AG09309 (cell line): Measurements from ENCODE around the gene B4GALT2.

Experiments used
- DNase-seq: peaks from one replicate; pipeline ENCODE4 v3.0.0-alpha.2; 2010; ENCODE audit warnings: low read depth
- H3K4me3 ChIP-seq: 2 replicates; pipeline ENCODE4 v1.5.1; 2011; ENCODE audit warnings: mild to moderate bottlenecking, low read depth, low read length, moderate library complexity; ENCODE audit not compliant: control insufficient read depth
- TF ChIP-seq, protein P1 (sequence below): IDR thresholded peaks from 2 replicates; pipeline ENCODE4 v1.5.1; 2011; ENCODE audit warnings: mild to moderate bottlenecking, low read depth, low read length, inconsistent platforms; ENCODE audit not compliant: insufficient read depth, control insufficient read depth; ENCODE audit errors: missing control alignments

Gene B4GALT2

DNA sequence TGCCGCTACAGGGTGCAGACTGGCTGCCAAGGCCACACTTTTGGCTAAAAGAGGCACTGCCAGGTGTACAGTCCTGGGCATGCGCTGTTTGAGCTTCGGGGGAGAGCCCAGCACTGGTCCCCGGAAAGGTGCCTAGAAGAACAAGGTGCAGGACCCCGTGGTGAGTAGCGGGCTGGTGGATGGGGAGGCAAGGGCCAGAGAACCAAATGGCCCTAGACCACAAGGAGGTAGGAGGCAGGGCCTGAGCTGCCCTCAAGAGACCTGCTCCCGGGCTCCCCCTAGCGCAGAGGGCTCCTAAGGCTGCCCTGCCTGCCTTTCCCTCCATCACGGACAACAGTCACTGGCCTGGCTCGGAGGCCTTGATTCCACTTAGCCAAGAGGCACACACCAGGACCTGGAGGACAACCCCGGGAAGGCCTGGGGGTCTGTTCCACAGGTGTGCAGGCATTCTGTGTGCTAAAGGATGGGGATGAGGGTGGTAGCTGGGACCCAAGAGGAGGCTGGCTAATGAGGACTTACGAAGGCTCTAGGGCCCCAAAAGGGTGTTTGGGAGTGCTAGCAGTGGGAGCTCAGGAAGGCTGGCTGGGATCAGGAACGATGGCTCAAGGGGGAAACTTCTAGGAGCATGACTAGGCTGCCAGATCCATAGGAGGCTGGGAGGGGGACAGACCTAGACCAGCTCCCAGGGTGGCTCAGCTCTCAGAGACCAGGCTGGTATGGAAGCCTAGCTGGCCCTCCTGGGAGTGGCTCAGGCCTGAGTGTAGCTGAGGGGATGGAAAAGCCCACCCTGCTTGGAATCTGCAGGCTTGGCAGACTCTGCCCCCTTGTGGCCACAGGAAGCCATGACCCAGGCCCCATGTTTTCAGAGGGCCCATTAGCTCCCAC, 44.7 kb upstream of the B4GALT2 start:
- H3K4me3 ChIP-seq = no peak overlapping the region
- TF ChIP-seq, protein P1, sequence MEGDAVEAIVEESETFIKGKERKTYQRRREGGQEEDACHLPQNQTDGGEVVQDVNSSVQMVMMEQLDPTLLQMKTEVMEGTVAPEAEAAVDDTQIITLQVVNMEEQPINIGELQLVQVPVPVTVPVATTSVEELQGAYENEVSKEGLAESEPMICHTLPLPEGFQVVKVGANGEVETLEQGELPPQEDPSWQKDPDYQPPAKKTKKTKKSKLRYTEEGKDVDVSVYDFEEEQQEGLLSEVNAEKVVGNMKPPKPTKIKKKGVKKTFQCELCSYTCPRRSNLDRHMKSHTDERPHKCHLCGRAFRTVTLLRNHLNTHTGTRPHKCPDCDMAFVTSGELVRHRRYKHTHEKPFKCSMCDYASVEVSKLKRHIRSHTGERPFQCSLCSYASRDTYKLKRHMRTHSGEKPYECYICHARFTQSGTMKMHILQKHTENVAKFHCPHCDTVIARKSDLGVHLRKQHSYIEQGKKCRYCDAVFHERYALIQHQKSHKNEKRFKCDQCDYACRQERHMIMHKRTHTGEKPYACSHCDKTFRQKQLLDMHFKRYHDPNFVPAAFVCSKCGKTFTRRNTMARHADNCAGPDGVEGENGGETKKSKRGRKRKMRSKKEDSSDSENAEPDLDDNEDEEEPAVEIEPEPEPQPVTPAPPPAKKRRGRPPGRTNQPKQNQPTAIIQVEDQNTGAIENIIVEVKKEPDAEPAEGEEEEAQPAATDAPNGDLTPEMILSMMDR = peak; percentile 97

DNA sequence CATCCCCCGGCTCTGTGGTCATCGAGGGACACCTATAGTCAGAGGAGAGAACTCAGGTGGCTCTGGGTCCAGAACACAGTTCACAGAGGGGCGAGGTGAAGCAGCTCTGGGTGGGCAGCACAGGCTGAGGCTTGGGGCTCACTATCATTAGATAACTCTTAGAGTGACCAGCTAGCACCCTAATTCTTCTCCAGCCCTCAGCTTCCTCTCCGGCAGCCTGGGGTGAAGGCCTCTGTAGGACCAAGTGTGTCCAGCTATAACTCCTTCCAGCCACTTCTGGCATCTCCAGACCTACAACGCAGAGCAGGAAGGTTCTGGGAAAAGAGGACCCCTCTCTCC, 44.1 kb upstream of the B4GALT2 start:
- DNase-seq = no peak
- H3K4me3 ChIP-seq = no peak overlapping the region
- TF ChIP-seq, protein P1 = no peak

More for the DNA sequence above, 44.7 kb upstream of the B4GALT2 start:
- DNase-seq = no peak

DNA sequence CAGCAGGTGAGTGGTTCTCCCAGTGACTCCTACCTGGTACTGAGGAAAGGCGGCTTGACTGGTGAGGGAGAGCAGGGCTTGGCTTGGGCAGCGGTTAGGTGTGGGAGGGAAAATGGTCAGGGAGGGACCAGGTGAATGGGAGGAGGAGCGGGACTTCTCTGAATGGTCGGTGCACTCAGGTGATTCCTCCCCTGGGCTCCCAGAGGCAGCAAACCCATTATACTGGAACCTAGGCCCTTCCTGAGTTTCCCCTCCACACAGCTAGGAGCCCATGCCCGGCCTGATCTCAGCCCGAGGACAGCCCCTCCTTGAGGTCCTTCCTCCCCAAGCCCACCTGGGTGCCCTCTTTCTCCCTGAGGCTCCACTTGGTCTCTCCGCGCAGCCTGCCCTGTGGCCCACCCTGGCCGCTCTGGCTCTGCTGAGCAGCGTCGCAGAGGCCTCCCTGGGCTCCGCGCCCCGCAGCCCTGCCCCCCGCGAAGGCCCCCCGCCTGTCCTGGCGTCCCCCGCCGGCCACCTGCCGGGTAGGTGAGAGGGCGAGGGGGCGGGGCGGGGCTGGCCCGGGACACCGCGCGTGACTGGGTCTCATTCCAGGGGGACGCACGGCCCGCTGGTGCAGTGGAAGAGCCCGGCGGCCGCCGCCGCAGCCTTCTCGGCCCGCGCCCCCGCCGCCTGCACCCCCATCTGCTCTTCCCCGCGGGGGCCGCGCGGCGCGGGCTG, 43.1 kb upstream of the B4GALT2 start:
- H3K4me3 ChIP-seq = peak overlapping the region; percentile 14
- TF ChIP-seq, protein P1 = no peak
- DNase-seq = no peak

DNA sequence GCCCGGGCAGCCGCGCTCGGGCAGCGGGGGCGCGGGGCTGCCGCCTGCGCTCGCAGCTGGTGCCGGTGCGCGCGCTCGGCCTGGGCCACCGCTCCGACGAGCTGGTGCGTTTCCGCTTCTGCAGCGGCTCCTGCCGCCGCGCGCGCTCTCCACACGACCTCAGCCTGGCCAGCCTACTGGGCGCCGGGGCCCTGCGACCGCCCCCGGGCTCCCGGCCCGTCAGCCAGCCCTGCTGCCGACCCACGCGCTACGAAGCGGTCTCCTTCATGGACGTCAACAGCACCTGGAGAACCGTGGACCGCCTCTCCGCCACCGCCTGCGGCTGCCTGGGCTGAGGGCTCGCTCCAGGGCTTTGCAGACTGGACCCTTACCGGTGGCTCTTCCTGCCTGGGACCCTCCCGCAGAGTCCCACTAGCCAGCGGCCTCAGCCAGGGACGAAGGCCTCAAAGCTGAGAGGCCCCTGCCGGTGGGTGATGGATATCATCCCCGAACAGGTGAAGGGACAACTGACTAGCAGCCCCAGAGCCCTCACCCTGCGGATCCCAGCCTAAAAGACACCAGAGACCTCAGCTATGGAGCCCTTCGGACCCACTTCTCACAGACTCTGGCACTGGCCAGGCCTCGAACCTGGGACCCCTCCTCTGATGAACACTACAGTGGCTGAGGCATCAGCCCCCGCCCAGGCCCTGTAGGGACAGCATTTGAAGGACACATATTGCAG, 42.4 kb upstream of the B4GALT2 start:
- no peak overlapping the region for H3K4me3 ChIP-seq
- TF ChIP-seq, protein P1 = peak; percentile 10
- no peak for DNase-seq

DNA sequence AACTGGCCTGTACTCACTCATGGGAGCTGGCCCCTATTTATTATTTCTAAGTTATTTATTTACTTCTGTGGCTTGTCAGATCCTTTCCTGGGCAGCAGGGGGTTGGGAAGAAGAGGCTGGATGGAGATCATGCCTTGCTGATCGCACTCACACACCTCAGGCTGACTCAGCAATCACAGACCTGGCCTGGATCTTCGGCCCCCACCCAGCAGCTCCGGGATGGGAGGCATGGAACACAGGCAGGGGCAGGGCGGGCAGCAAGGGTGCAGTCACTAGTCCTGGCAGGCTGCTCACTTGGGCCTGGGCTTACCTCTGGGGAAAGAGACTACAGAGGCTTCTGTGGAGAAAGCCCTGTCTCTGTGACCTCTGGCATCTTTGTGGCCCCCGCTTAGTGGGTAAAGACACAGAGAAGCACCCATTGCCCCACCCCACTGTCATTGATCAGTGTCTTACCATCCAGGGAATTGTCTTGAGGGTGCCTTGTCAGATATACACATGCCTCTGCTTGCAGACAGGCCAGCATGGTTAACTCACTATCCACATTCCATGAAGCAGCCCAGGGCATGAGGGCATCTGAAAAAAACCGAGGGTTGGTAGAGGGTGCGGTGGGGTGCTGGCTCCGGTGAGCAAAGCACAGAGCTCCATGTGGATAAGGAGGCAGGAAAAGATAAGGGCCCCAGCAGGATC, 41.7 kb upstream of the B4GALT2 start:
- TF ChIP-seq, protein P1 = no peak

DNA sequence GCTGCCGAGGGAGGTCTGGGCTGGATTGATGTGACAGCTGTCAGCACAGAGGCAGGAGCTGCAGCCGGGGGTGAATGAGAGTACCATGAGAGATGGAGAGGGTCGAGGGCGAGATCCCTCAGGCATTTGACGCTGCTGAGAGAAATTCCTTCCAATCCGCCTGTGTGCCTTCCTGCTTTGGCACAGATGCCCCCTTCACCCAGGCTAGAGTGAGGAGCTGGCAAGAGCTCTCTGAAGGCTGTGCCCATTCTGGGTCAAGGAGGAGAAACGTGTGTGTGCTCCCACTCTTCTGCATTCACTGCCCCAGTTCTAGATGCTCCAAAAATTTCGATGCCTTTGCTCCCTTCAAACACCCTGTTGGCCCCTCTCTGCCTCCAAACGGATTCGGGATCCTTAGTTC, 40.6 kb upstream of the B4GALT2 start:
- DNase-seq = no peak
- TF ChIP-seq, protein P1 = no peak

More for the DNA sequence above, 41.7 kb upstream of the B4GALT2 start:
- H3K4me3 ChIP-seq = no peak overlapping the region
- no peak for DNase-seq

More for the DNA sequence above, 40.6 kb upstream of the B4GALT2 start:
- no peak overlapping the region for H3K4me3 ChIP-seq
